Neural progenitor cell (in vitro differentiated cells): ENCODE measurements around the gene PLA2G4B. TPM values are rescaled to one million over a fixed set of nuclear protein-coding genes. Genes with fewer than 3 reads are reported as not detected.

Source experiments
- DNase-seq: peaks from one replicate; pipeline ENCODE4 v3.0.0-alpha.2; 2016; ENCODE audit warnings: low spot score
- H2AFZ ChIP-seq: fragments of 200-600 bp; sonication (generic); replicated peaks from 2 replicates; pipeline ENCODE4 v1.6.1; 2016; ENCODE audit warnings: antibody characterized with exemption
- H3F3A ChIP-seq: fragments of 200-600 bp; sonication (generic); 2 replicates; pipeline ENCODE4 v1.6.1; 2016; ENCODE audit warnings: antibody characterized with exemption, low read depth
- H3K27ac ChIP-seq: fragments of 200-600 bp; sonication (generic); 2 replicates; pipeline ENCODE4 v1.5.1; 2016; ENCODE audit warnings: mild to moderate bottlenecking
- H3K27me3 ChIP-seq: fragments of 200-600 bp; sonication (generic); 2 replicates; pipeline ENCODE4 v1.6.1; 2016; ENCODE audit warnings: mild to moderate bottlenecking, moderate library complexity
- H3K36me3 ChIP-seq: fragments of 200-600 bp; sonication (generic); 2 replicates; pipeline ENCODE4 v1.5.1; 2016
- H3K4me1 ChIP-seq: fragments of 200-600 bp; sonication (generic); 2 replicates; pipeline ENCODE4 v1.6.1; 2016; ENCODE audit warnings: mixed run types
- H3K4me2 ChIP-seq: fragments of 200-600 bp; sonication (generic); 2 replicates; pipeline ENCODE4 v1.6.1; 2016
- H3K4me3 ChIP-seq: fragments of 200-600 bp; sonication (generic); 2 replicates; pipeline ENCODE4 v1.5.1; 2016
- H3K79me2 ChIP-seq: fragments of 200-600 bp; sonication (generic); 2 replicates; pipeline ENCODE4 v1.6.1; 2016; ENCODE audit warnings: low read depth
- H3K9ac ChIP-seq: fragments of 200-600 bp; sonication (generic); 2 replicates; pipeline ENCODE4 v1.6.1; 2016
- H3K9me3 ChIP-seq: fragments of 200-600 bp; sonication (generic); 2 replicates; pipeline ENCODE4 v1.5.1; 2016; ENCODE audit warnings: low read depth
- H4K20me1 ChIP-seq: fragments of 200-600 bp; sonication (generic); 2 replicates; pipeline ENCODE4 v1.6.1; 2016; ENCODE audit warnings: low read depth
- H3K27ac Mint-ChIP-seq: 3 replicates; pipeline ENCODE4 v1.8.0; 2021; ENCODE audit warnings: mixed read lengths
- H3K27me3 Mint-ChIP-seq: 2 replicates; pipeline ENCODE4 v1.8.0; 2022; ENCODE audit warnings: low read depth, mild to moderate bottlenecking, inconsistent platforms, moderate library complexity, mixed read lengths; ENCODE audit not compliant: insufficient read depth
- H3K36me3 Mint-ChIP-seq: 3 replicates; pipeline ENCODE4 v1.8.0; 2021; ENCODE audit warnings: mixed read lengths
- H3K4me1 Mint-ChIP-seq: 3 replicates; pipeline ENCODE4 v1.8.0; 2021; ENCODE audit warnings: mixed read lengths
- H3K4me3 Mint-ChIP-seq: 3 replicates; pipeline ENCODE4 v1.8.0; 2021; ENCODE audit warnings: mild to moderate bottlenecking, moderate library complexity, mixed read lengths
- H3K9me3 Mint-ChIP-seq: 3 replicates; pipeline ENCODE4 v1.8.0; 2020; ENCODE audit warnings: mixed read lengths
- CTCF ChIP-seq: fragments of 200-600 bp; sonication (generic); IDR thresholded peaks from 2 replicates; pipeline ENCODE4 v1.5.1; 2017; ENCODE audit warnings: antibody characterized with exemption, mild to moderate bottlenecking
- EZH2 ChIP-seq: fragments of 200-600 bp; sonication (generic); IDR thresholded peaks from 2 replicates; pipeline ENCODE4 v1.6.1; 2017; ENCODE audit warnings: antibody characterized with exemption, mild to moderate bottlenecking, moderate library complexity
- EZH2phosphoT487 ChIP-seq: fragments of 200-600 bp; sonication (generic); IDR thresholded peaks from 2 replicates; pipeline ENCODE4 v1.6.1; 2017; ENCODE audit warnings: antibody characterized with exemption
- total RNA-seq: library from RNA; depleted of rRNA; stranded (reverse); fragments of >200 nt; gene quantifications from 2 replicates; pipeline ENCODE4 v1.2.3, GENCODE V29; 2015; ENCODE audit warnings: low replicate concordance

The PLA2G4B gene
- total RNA-seq, 1 donor from 2014 or later = 2.0 TPM

- Histone ChIP-seq H3K36me3 (no peaks in the 10 kb centered on the region), H3K9me3 (no peaks in the 10 kb centered on the region), H2AFZ (no peak overlapping the region), H3K79me2 (peaks cover 7% of the 10 kb centered on the region), H4K20me1 (no peaks in the 10 kb centered on the region), H3K4me1 (peaks cover 7% of the 10 kb centered on the region), H3F3A (peaks cover 6% of the 10 kb centered on the region), H3K4me3 (no peak overlapping the region), H3K27me3 (peaks cover 10% of the 10 kb centered on the region), H3K4me2 (no peak overlapping the region), H3K9ac (no peak overlapping the region), H3K27ac (no peak overlapping the region)
- no peak for DNase-seq
- no peak overlapping the region for H3K27ac Mint-ChIP-seq
- no peak overlapping the region for H3K4me3 Mint-ChIP-seq
- H3K4me1 Mint-ChIP-seq = peaks cover 14% of the 10 kb centered on the region
- H3K9me3 Mint-ChIP-seq = no peaks in the 10 kb centered on the region
- peaks cover 8% of the 10 kb centered on the region for H3K27me3 Mint-ChIP-seq
- TF ChIP-seq EZH2 (no peak), EZH2phosphoT487 (no peak), CTCF (no peak)
- H3K36me3 Mint-ChIP-seq = peaks cover 12% of the 10 kb centered on the region
These were observed 14.4 kb upstream of the PLA2G4B start for GRCh38 chr15:41824062-41824745.

- H3K4me2 ChIP-seq = no peak overlapping the region
- no peak overlapping the region for H3K4me3 ChIP-seq
- peak overlapping the region; percentile 28 for H3K4me3 Mint-ChIP-seq
- peaks cover 6% of the 10 kb centered on the region for H3F3A ChIP-seq
- H3K27me3 ChIP-seq = peaks cover 10% of the 10 kb centered on the region
- no peak overlapping the region for H2AFZ ChIP-seq
- H3K9ac ChIP-seq = no peak overlapping the region
- H3K9me3 Mint-ChIP-seq = no peaks in the 10 kb centered on the region
- H3K79me2 ChIP-seq = peaks cover 8% of the 10 kb centered on the region
- H3K36me3 Mint-ChIP-seq = peaks cover 9% of the 10 kb centered on the region
- H3K27me3 Mint-ChIP-seq = peaks cover 8% of the 10 kb centered on the region
- H3K27ac Mint-ChIP-seq = no peak overlapping the region
- H3K36me3 ChIP-seq = no peaks in the 10 kb centered on the region
- TF ChIP-seq CTCF = no peak
- no peak for TF ChIP-seq EZH2phosphoT487
- no peak for TF ChIP-seq EZH2
- no peaks in the 10 kb centered on the region for H4K20me1 ChIP-seq
- no peak for DNase-seq
- peaks cover 19% of the 10 kb centered on the region for H3K4me1 Mint-ChIP-seq
- no peaks in the 10 kb centered on the region for H3K9me3 ChIP-seq
- peaks cover 7% of the 10 kb centered on the region for H3K4me1 ChIP-seq
- no peak overlapping the region for H3K27ac ChIP-seq
These were observed 13.5 kb upstream of the PLA2G4B start for GRCh38 chr15:41825145-41825544.

GRCh38 chr15:41825572-41826535 lies 12.8 kb upstream of the PLA2G4B start:
- Histone ChIP-seq H3K4me1 (peaks cover 7% of the 10 kb centered on the region), H3K9me3 (no peaks in the 10 kb centered on the region), H4K20me1 (no peaks in the 10 kb centered on the region), H3K27ac (no peak overlapping the region), H2AFZ (no peak overlapping the region), H3F3A (peaks cover 6% of the 10 kb centered on the region), H3K79me2 (peaks cover 8% of the 10 kb centered on the region), H3K36me3 (no peaks in the 10 kb centered on the region), H3K9ac (no peak overlapping the region), H3K27me3 (peaks cover 10% of the 10 kb centered on the region), H3K4me2 (no peak overlapping the region), H3K4me3 (no peak overlapping the region)
- Mint-ChIP-seq H3K4me1 (peaks cover 19% of the 10 kb centered on the region), H3K36me3 (peaks cover 8% of the 10 kb centered on the region), H3K27me3 (peaks cover 6% of the 10 kb centered on the region), H3K4me3 (peak overlapping the region; percentile 61), H3K27ac (no peak overlapping the region), H3K9me3 (no peaks in the 10 kb centered on the region)
- TF ChIP-seq EZH2phosphoT487 = no peak
- TF ChIP-seq CTCF = peak; percentile 4
- no peak for TF ChIP-seq EZH2
- peak; percentile 48 for DNase-seq
